Endothelial cell of umbilical vein (primary cell): ENCODE data around the gene SERPINA6. TPM values are rescaled to one million over a fixed set of nuclear protein-coding genes. Genes with fewer than 3 reads are reported as not detected.
"Not testable (repeated sequence)": the region's sequence is repeated elsewhere in the genome, so short reads cannot be mapped to it uniquely, and the experiment has no call there.

Experiments used
- BruUV-seq: library from RNA; stranded (reverse); fragments of 400-500 nt; replicated peaks from 2 replicates; lab custom pipeline; 2021; lab: Mats Ljungman, UMichigan
- CTCF ChIA-PET: fragments of 300-600, 350-600 bp; sonication (Branson Sonifier 250); formaldehyde crosslinking; loops from one replicate; lab custom pipeline; 2021; ENCODE audit warnings: antibody characterized with exemption, inconsistent platforms; lab: Charles Lee
- POLR2A ChIA-PET: fragments of 300-600, 350-600 bp; sonication (Branson Sonifier 250); formaldehyde crosslinking; loops from one replicate; lab custom pipeline; 2021; ENCODE audit warnings: antibody characterized with exemption, inconsistent platforms; lab: Charles Lee
- DNase-seq: peaks from one replicate; pipeline ENCODE4 v3.0.0-alpha.2; 2011; ENCODE audit warnings: low read depth, low spot score
- FAIRE-seq: peaks from 2 replicates; lab custom pipeline; 2011; peaks lifted over from hg19 to GRCh38; lab: Jason Lieb, UNC
- H2AFZ ChIP-seq: 2 replicates; pipeline ENCODE4 v1.6.0; 2012; ENCODE audit warnings: low read depth, low read length, control low read depth, inconsistent platforms
- H3K27ac ChIP-seq: 2 replicates; pipeline ENCODE4 v1.5.1; 2011; ENCODE audit warnings: low read depth, mild to moderate bottlenecking, control low read depth, low read length, moderate library complexity; ENCODE audit not compliant: insufficient read depth
- H3K27me3 ChIP-seq, 2 experiments: 2 replicates each; pipeline versions ENCODE4 v1.6.0 to v1.6.1; 2011; ENCODE audit warnings: low read length in 2 of 2, mixed read lengths in 1 of 2; ENCODE audit not compliant: control insufficient read depth in 2 of 2, insufficient read depth in 2 of 2
- H3K36me3 ChIP-seq, 2 experiments: 2 replicates in 1 of 2; 3 replicates in 1 of 2; pipeline ENCODE4 v1.5.1; 2011; ENCODE audit warnings: low read length in 2 of 2, mild to moderate bottlenecking in 1 of 2, moderate library complexity in 1 of 2; ENCODE audit not compliant: control insufficient read depth in 2 of 2, insufficient read depth in 2 of 2; ENCODE audit errors: extremely low read depth in 1 of 2
- H3K4me1 ChIP-seq: 3 replicates; pipeline ENCODE4 v1.5.1; 2011; ENCODE audit warnings: mild to moderate bottlenecking, low read length; ENCODE audit not compliant: control insufficient read depth, insufficient read depth; ENCODE audit errors: extremely low read depth
- H3K4me2 ChIP-seq: 2 replicates; pipeline ENCODE4 v1.6.1; 2011; ENCODE audit warnings: low read length, control low read depth, mixed read lengths; ENCODE audit not compliant: insufficient read depth
- H3K4me3 ChIP-seq, 3 experiments: fragments of 200-600 bp in 1 of 3; sonication (generic), shearing (Covaris generic) in 1 of 3; replicated peaks in 1 of 3; 2 replicates each; pipeline ENCODE4 v1.5.1; 2011 to 2016; ENCODE audit warnings: control low read depth in 3 of 3, low read length in 3 of 3, mild to moderate bottlenecking in 2 of 3, inconsistent platforms in 1 of 3, low read depth in 1 of 3, moderate library complexity in 1 of 3; ENCODE audit not compliant: insufficient read depth in 1 of 3
- H3K79me2 ChIP-seq: 2 replicates; pipeline ENCODE4 v1.6.0; 2012; ENCODE audit warnings: low read length, inconsistent platforms; ENCODE audit not compliant: control insufficient read depth, insufficient read depth
- H3K9ac ChIP-seq: replicated peaks from 2 replicates; pipeline ENCODE3; 2011; ENCODE audit warnings: low read length, control low read depth; ENCODE audit not compliant: insufficient read depth; ENCODE audit errors: extremely low read depth
- H3K9me1 ChIP-seq: replicated peaks from 3 replicates; pipeline ENCODE4 v1.6.0; 2011; ENCODE audit warnings: mild to moderate bottlenecking, low read length; ENCODE audit not compliant: control insufficient read depth, insufficient read depth; ENCODE audit errors: extremely low read depth
- H3K9me3 ChIP-seq: replicated peaks from 2 replicates; pipeline ENCODE4 v1.5.1; 2012; ENCODE audit warnings: low read length, inconsistent platforms; ENCODE audit not compliant: control insufficient read depth, insufficient read depth
- H4K20me1 ChIP-seq: replicated peaks from 2 replicates; pipeline ENCODE3; 2011; ENCODE audit warnings: mild to moderate bottlenecking, low read length; ENCODE audit not compliant: control insufficient read depth, insufficient read depth; ENCODE audit errors: extremely low read depth
- EZH2 ChIP-seq: IDR thresholded peaks from 2 replicates; pipeline ENCODE4 v1.6.1; 2012; ENCODE audit warnings: borderline replicate concordance, low read depth, mild to moderate bottlenecking, moderate library complexity, low read length, inconsistent platforms; ENCODE audit not compliant: severe bottlenecking
- FOS ChIP-seq: IDR thresholded peaks from 2 replicates; pipeline ENCODE4 v1.6.1; 2011; ENCODE audit warnings: mild to moderate bottlenecking, low read length, moderate library complexity, borderline replicate concordance; ENCODE audit not compliant: insufficient read depth
- GATA2 ChIP-seq: IDR thresholded peaks from 2 replicates; pipeline ENCODE4 v1.7.0; 2011; ENCODE audit warnings: low read depth, mild to moderate bottlenecking, moderate library complexity, mixed read lengths, low read length; ENCODE audit not compliant: insufficient read length, insufficient read depth
- JUN ChIP-seq: IDR thresholded peaks from 2 replicates; pipeline ENCODE4 v1.6.1; 2011; ENCODE audit warnings: borderline replicate concordance, low read depth; ENCODE audit not compliant: insufficient read length, insufficient read depth
- MYC ChIP-seq: IDR thresholded peaks from one replicate; pipeline ENCODE4 v1.6.1; 2011; ENCODE audit warnings: mild to moderate bottlenecking, low read depth, low read length
- POLR2A ChIP-seq: IDR thresholded peaks from 2 replicates; pipeline ENCODE4 v1.6.1; 2012; ENCODE audit warnings: low read depth, mild to moderate bottlenecking, control low read depth, low read length
- POLR2AphosphoS5 ChIP-seq: IDR thresholded peaks from 2 replicates; pipeline ENCODE4 v1.6.1; 2012; ENCODE audit warnings: low read depth, mild to moderate bottlenecking, control low read depth, low read length, moderate library complexity; ENCODE audit not compliant: insufficient read depth
- dilution Hi-C: fragments of 300-500 bp; cut with MboI; formaldehyde crosslinking; loops from one replicate; pipeline ENCODE4 v1.15.0; 2019; ENCODE audit warnings: low sequenced_read_pairs; ENCODE audit not compliant: extremely low pct_ligation_motif_present
- intact Hi-C: fragments of 100-400 bp; cut with micrococcal nuclease; formaldehyde crosslinking; loops from one replicate; pipeline ENCODE4 v1.10.0; 2022
- polyA plus RNA-seq, 4 experiments: library from polyadenylated mRNA; depleted of rRNA in 3 of 4; stranded (reverse) in 3 of 4; unstranded in 1 of 4; fragments of >200 nt; gene quantifications; 2 replicates each; pipeline versions ENCODE4 v1.2.1 to v1.2.3, GENCODE V29; 2011 to 2012; ENCODE audit warnings: missing spikeins in 1 of 4
- total RNA-seq: library from RNA; stranded (reverse); gene quantifications from 2 replicates; pipeline ENCODE4 v1.2.3, GENCODE V29; 2021
- TF ChIP-seq, protein P1 (sequence below): IDR thresholded peaks from 2 replicates; pipeline ENCODE4 v1.6.1; 2011; ENCODE audit not compliant: insufficient read depth, insufficient read length
- TF ChIP-seq, protein P2 (sequence below), 2 donors: IDR thresholded peaks; 1 replicate in 1 of 2; 2 replicates in 1 of 2; pipeline ENCODE4 v1.5.1; 2011; ENCODE audit warnings: low read length in 2 of 2, mild to moderate bottlenecking in 2 of 2, moderate library complexity in 2 of 2, control low read depth in 1 of 2, inconsistent platforms in 1 of 2, low read depth in 1 of 2; ENCODE audit not compliant: insufficient read depth in 1 of 2; ENCODE audit errors: extremely low read depth in 1 of 2

Gene SERPINA6
- total and polyA plus RNA-seq, 2 donors (not counting 3 experiments of a cell fraction or from before 2014, with no cell fraction given): not detected

DNA sequence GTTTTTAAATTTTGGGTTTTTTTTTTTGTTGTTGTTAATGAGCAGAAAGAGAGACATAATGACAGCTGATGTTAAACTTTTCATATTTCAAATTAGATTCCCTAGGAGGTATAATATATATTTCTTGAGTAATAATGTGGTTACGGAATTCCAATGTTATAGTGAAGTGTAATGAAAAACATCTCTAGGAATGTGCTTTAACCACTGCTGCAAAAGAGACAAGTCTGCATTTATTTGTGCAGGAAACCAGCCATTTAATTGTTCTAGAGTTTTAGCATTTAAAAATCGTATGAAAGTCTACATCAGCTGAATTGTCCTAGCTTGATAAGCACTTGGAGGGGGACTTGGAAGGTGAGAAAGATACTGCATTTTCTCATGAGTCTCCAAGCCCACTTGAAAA lies 44.4 kb downstream of the SERPINA6 start:
- no TSS peak for BruUV-seq
- H3K4me3 ChIP-seq: no peak overlapping the region
- H3K27me3 ChIP-seq: no peaks in the 10 kb centered on the region
- DNase-seq: no peak
- no peak for FAIRE-seq
- H3K36me3 ChIP-seq: no peaks in the 10 kb centered on the region
- H4K20me1 ChIP-seq: no peaks in the 10 kb centered on the region
- H3K9me3 ChIP-seq: no peaks in the 10 kb centered on the region
- CTCF ChIA-PET: interaction anchor here (0.7 kb wide), 1 partner anchor 38 kb away, joined by 3 read pairs; no protein-coding TSS in a partner anchor
- no peaks in the 10 kb centered on the region for H3K79me2 ChIP-seq
- POLR2A ChIA-PET: no interaction called here
- H3K9me1 ChIP-seq: no peaks in the 10 kb centered on the region
- dilution Hi-C loops (no loop called here), intact Hi-C loops (no loop called here)
- no peak for TF ChIP-seq FOS
- no peak for TF ChIP-seq POLR2AphosphoS5
- TF ChIP-seq, protein P1, sequence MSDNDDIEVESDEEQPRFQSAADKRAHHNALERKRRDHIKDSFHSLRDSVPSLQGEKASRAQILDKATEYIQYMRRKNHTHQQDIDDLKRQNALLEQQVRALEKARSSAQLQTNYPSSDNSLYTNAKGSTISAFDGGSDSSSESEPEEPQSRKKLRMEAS: no peak
- TF ChIP-seq EZH2: no peak
- TF ChIP-seq, protein P2, sequence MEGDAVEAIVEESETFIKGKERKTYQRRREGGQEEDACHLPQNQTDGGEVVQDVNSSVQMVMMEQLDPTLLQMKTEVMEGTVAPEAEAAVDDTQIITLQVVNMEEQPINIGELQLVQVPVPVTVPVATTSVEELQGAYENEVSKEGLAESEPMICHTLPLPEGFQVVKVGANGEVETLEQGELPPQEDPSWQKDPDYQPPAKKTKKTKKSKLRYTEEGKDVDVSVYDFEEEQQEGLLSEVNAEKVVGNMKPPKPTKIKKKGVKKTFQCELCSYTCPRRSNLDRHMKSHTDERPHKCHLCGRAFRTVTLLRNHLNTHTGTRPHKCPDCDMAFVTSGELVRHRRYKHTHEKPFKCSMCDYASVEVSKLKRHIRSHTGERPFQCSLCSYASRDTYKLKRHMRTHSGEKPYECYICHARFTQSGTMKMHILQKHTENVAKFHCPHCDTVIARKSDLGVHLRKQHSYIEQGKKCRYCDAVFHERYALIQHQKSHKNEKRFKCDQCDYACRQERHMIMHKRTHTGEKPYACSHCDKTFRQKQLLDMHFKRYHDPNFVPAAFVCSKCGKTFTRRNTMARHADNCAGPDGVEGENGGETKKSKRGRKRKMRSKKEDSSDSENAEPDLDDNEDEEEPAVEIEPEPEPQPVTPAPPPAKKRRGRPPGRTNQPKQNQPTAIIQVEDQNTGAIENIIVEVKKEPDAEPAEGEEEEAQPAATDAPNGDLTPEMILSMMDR (IDR thresholded peaks at IDR 0.05; ENCODE audit: extremely low read depth in 1 of 2, insufficient read depth in 1 of 2, low read depth in 1 of 2, low read length in 2 of 2): no peak
- TF ChIP-seq POLR2A: no peak
- no peak for TF ChIP-seq GATA2
- no peak for TF ChIP-seq MYC
- TF ChIP-seq JUN: no peak
- no peak overlapping the region for H2AFZ ChIP-seq
- H3K27ac ChIP-seq: no peak overlapping the region
- no peak overlapping the region for H3K9ac ChIP-seq
- no peak overlapping the region for H3K4me2 ChIP-seq
- H3K4me1 ChIP-seq: no peaks in the 10 kb centered on the region

DNA sequence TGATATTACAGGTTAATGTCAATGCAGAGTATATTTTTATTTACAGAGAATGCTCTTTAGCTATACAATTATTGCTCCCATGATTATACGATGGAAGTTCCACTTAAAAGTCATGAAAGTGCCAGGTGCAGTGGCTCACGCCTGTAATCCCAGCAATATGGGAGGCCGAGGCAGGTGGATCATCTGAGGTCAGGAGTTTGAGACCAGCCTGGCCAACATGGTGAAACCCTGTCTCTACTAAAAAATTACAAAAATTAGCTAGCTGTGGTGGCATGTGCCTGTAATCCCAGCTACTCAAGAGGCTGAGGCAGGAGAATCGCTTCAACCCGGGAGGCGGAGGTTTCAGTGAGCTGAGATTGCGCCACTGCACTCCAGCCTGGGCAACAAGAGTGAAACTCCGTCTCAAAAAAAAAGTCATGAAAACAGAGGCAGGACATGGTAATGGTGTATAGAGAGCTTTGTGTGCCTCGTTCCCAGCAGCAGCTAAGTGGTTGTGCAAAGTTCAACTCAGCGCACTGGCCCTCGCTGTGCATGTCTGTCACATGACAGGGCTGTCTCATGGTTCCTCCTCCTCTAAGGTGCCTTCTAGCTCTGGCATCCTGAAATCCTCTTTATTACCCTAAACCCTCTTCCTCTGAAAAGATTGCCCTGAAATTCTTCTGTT lies 46.1 kb downstream of the SERPINA6 start:
- POLR2A ChIA-PET, BruUV-seq, H3K9me3 ChIP-seq, CTCF ChIA-PET, dilution Hi-C loops, H3K79me2 ChIP-seq, H3K36me3 ChIP-seq, H2AFZ ChIP-seq, FAIRE-seq, H3K9me1 ChIP-seq, H4K20me1 ChIP-seq, H3K27ac ChIP-seq, H3K4me1 ChIP-seq, H3K27me3 ChIP-seq, H3K9ac ChIP-seq, H3K4me2 ChIP-seq, intact Hi-C loops, DNase-seq, H3K4me3 ChIP-seq: not testable (repeated sequence)
